ENCODE results near the gene CORO2B. TPM values are rescaled to one million over a fixed set of nuclear protein-coding genes. Genes with fewer than 3 reads are reported as not detected.

Gene CORO2B
- polyA plus RNA-seq, 1 of the 3 experiments (the other 2 are of a cell fraction): 3.6 TPM

DNA sequence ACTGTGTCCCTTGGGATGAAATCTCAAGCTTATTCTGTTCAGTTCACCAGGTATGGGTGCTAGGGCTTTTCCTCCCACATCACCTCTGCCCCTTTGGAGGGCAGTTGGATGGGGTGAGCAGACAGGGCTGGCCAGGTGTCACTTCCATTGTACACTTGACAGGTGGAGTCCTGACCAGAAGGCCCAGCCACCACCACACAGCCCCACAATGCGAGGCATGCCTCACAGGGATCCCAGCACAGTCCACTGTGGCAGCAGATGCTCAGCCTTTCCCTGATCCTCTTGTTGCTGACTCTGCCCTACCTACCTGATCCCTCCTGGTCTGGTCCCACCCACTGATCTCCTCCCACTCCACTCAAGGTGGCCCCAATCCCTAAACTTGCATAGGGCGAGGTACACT lies 153.7 kb downstream of the CORO2B start:
- Histone ChIP-seq H2AFZ (ENCODE audit: low read depth) (no peak overlapping the region), H3K9me2 (no peaks in the 10 kb centered on the region), H3K4me2 (no peak overlapping the region), H4K20me1 (ENCODE audit: insufficient read depth) (no peaks in the 10 kb centered on the region), H3K9me3 (no peaks in the 10 kb centered on the region), H3K79me2 (ENCODE audit: insufficient read depth) (no peaks in the 10 kb centered on the region), H3K27ac (ENCODE audit: low read depth in 2 of 2, low read length in 1 of 2) (no peak overlapping the region), H3K4me3 (ENCODE audit: low read depth in 2 of 2, low read length in 1 of 2) (no peak overlapping the region), H3K4me1 (ENCODE audit: control insufficient read depth in 1 of 2, insufficient read depth in 2 of 2, low read depth in 1 of 2, low read length in 1 of 2) (peaks cover 0 to 8% of the 10 kb centered on the region in 2 experiments; a peak in 1 of 4 replicates), H3K36me3 (replicated peaks in 1 of 2; ENCODE audit: control insufficient read depth in 1 of 2, insufficient read depth in 2 of 2, low read length in 1 of 2) (no peaks in the 10 kb centered on the region), H3F3A (replicated peaks; ENCODE audit: insufficient read depth) (no peaks in the 10 kb centered on the region), H3K9ac (no peak overlapping the region), H3K27me3 (ENCODE audit: insufficient read depth) (no peaks in the 10 kb centered on the region; the same call in 1 of the 2 replicates)
- ChIA-PET POLR2A (no interaction called here), CTCF (interaction anchor here (1.0 to 8.6 kb wide), 7 partner anchors 16 to 196 kb away, joined by 3 to 90 read pairs (median 4); no protein-coding TSS in a partner anchor)
- no peak for DNase-seq
- TF ChIP-seq NFIC (IDR thresholded peaks at IDR 0.05; ENCODE audit: borderline replicate concordance) (no peak), TAF1 (IDR thresholded peaks at IDR 0.05; ENCODE audit: borderline replicate concordance, low read depth, low read length) (no peak), GABPA (IDR thresholded peaks at IDR 0.05; ENCODE audit: low read depth) (no peak), RAD21 (IDR thresholded peaks at IDR 0.05; ENCODE audit: low read length) (no peak), FOXM1 (IDR thresholded peaks at IDR 0.05; ENCODE audit: low read depth) (no peak), MAX (IDR thresholded peaks at IDR 0.05; ENCODE audit: low read depth) (no peak), FOSL2 (IDR thresholded peaks at IDR 0.05; ENCODE audit: borderline replicate concordance, low read depth) (no peak), IRF3 (IDR thresholded peaks at IDR 0.05; ENCODE audit: low read depth, low read length) (no peak)
- TF ChIP-seq, protein P1, sequence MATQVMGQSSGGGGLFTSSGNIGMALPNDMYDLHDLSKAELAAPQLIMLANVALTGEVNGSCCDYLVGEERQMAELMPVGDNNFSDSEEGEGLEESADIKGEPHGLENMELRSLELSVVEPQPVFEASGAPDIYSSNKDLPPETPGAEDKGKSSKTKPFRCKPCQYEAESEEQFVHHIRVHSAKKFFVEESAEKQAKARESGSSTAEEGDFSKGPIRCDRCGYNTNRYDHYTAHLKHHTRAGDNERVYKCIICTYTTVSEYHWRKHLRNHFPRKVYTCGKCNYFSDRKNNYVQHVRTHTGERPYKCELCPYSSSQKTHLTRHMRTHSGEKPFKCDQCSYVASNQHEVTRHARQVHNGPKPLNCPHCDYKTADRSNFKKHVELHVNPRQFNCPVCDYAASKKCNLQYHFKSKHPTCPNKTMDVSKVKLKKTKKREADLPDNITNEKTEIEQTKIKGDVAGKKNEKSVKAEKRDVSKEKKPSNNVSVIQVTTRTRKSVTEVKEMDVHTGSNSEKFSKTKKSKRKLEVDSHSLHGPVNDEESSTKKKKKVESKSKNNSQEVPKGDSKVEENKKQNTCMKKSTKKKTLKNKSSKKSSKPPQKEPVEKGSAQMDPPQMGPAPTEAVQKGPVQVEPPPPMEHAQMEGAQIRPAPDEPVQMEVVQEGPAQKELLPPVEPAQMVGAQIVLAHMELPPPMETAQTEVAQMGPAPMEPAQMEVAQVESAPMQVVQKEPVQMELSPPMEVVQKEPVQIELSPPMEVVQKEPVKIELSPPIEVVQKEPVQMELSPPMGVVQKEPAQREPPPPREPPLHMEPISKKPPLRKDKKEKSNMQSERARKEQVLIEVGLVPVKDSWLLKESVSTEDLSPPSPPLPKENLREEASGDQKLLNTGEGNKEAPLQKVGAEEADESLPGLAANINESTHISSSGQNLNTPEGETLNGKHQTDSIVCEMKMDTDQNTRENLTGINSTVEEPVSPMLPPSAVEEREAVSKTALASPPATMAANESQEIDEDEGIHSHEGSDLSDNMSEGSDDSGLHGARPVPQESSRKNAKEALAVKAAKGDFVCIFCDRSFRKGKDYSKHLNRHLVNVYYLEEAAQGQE (IDR thresholded peaks at IDR 0.05; ENCODE audit: low read depth, low read length): no peak
- 57% methylated on average over 2 of the region's 2 CpGs for WGBS (ENCODE audit: low lambda C conversion rate)

- CTCF ChIA-PET: interaction anchor here (1.0 to 3.3 kb wide), 3 partner anchors 152 to 191 kb away, joined by 3 to 13 read pairs (median 4); no protein-coding TSS in a partner anchor
- no peak overlapping the region for H3K27ac ChIP-seq (ENCODE audit: low read depth in 2 of 2, low read length in 1 of 2)
- H3F3A ChIP-seq (replicated peaks; ENCODE audit: insufficient read depth): no peaks in the 10 kb centered on the region
- no peaks in the 10 kb centered on the region for H3K9me2 ChIP-seq
- no peak for TF ChIP-seq EZH2phosphoT487 (IDR thresholded peaks at IDR 0.05; ENCODE audit: borderline replicate concordance, low read depth)
- no peak for TF ChIP-seq EP300 (IDR thresholded peaks at IDR 0.05; ENCODE audit: borderline replicate concordance in 1 of 2, low read depth in 1 of 2, low read length in 1 of 2)
- no peak for TF ChIP-seq TAF1 (IDR thresholded peaks at IDR 0.05; ENCODE audit: borderline replicate concordance, low read depth, low read length)
- TF ChIP-seq POLR2AphosphoS5 (IDR thresholded peaks at IDR 0.05; ENCODE audit: low read depth, low read length): no peak
- no peak for TF ChIP-seq NFIC (IDR thresholded peaks at IDR 0.05; ENCODE audit: borderline replicate concordance)
- TF ChIP-seq RXRA (IDR thresholded peaks at IDR 0.05; ENCODE audit: borderline replicate concordance, low read depth): no peak
- no peak for TF ChIP-seq CHD2 (IDR thresholded peaks at IDR 0.05; ENCODE audit: low read length, partially characterized antibody)
- TF ChIP-seq SMC3 (IDR thresholded peaks at IDR 0.05; ENCODE audit: low read depth, low read length): no peak
- peaks cover 0 to 8% of the 10 kb centered on the region in 2 experiments; a peak in 1 of 4 replicates for H3K4me1 ChIP-seq (ENCODE audit: control insufficient read depth in 1 of 2, insufficient read depth in 2 of 2, low read depth in 1 of 2, low read length in 1 of 2)
- POLR2A ChIA-PET: no interaction called here
- H3K9me3 ChIP-seq: no peaks in the 10 kb centered on the region
- H3K27me3 ChIP-seq (ENCODE audit: insufficient read depth): no peaks in the 10 kb centered on the region; the same call in 1 of the 2 replicates
- H3K36me3 ChIP-seq (replicated peaks in 1 of 2; ENCODE audit: control insufficient read depth in 1 of 2, insufficient read depth in 2 of 2, low read length in 1 of 2): no peaks in the 10 kb centered on the region
- no peak for DNase-seq
- H3K9ac ChIP-seq: no peak overlapping the region
- H3K4me3 ChIP-seq (ENCODE audit: low read depth in 2 of 2, low read length in 1 of 2): no peak overlapping the region
- H3K79me2 ChIP-seq (ENCODE audit: insufficient read depth): no peaks in the 10 kb centered on the region
- no peaks in the 10 kb centered on the region for H4K20me1 ChIP-seq (ENCODE audit: insufficient read depth)
- WGBS (ENCODE audit: low lambda C conversion rate): 37% methylated on average over 6 of the region's 6 CpGs
- H3K4me2 ChIP-seq: no peak overlapping the region
- no peak overlapping the region for H2AFZ ChIP-seq (ENCODE audit: low read depth)
These were observed 154.9 kb downstream of the CORO2B start for GRCh38 chr15:68733666-68734065.
